OCI-LY7 (cell line): ENCODE measurements around the gene KLHL21.

Source experiments
- EZH2phosphoT487 ChIP-seq: fragments of 200-600 bp; sonication (generic); IDR thresholded peaks from 2 replicates; pipeline ENCODE4 v1.6.1; 2018; ENCODE audit warnings: low read depth, borderline replicate concordance, mild to moderate bottlenecking, mixed run types, antibody characterized with exemption, low read length, moderate library complexity, mixed read lengths
- TF ChIP-seq, protein P1 (sequence below): fragments of 200-600 bp; sonication (generic); conservative IDR thresholded peaks from 2 replicates; pipeline ENCODE4 v1.5.1; 2014; ENCODE audit warnings: mild to moderate bottlenecking, antibody characterized with exemption, low read length, moderate library complexity, mixed read lengths

DNA sequence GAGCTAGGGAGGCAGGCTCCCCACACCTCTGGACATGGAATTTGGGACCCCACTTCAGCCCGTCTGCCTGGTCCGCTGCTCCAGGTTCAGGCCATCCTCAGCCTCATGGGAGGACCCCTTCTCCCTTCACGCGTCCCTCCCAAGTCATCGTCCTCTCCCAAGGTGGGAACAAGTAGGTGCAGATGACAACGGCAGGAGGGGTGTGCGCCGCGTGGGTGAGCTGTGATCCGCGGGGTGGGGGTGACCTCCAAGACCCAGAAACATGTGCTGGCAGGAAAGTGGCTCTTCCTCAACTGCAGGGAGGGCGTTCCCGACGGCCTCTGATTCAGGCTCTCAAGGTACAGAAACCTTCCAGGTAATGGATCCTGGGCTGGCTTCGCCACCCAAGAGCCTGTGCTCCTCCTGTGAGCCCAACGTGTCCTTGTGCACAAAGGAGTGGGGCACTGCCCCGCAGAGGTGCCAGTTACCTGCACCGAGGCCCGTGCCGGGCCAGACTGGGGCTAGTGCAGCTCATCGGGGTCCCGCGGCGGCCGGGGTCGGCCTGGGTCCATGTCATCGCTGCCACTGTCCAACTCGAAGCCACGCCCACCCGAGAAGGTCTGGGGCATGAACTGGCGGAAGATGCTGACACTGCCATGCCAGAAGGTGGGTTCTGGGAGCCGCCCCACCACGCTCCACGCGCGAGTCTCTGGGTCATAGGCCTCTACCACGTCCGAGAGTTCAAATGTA, 9.6 kb downstream of the KLHL21 start:
- TF ChIP-seq, protein P1, sequence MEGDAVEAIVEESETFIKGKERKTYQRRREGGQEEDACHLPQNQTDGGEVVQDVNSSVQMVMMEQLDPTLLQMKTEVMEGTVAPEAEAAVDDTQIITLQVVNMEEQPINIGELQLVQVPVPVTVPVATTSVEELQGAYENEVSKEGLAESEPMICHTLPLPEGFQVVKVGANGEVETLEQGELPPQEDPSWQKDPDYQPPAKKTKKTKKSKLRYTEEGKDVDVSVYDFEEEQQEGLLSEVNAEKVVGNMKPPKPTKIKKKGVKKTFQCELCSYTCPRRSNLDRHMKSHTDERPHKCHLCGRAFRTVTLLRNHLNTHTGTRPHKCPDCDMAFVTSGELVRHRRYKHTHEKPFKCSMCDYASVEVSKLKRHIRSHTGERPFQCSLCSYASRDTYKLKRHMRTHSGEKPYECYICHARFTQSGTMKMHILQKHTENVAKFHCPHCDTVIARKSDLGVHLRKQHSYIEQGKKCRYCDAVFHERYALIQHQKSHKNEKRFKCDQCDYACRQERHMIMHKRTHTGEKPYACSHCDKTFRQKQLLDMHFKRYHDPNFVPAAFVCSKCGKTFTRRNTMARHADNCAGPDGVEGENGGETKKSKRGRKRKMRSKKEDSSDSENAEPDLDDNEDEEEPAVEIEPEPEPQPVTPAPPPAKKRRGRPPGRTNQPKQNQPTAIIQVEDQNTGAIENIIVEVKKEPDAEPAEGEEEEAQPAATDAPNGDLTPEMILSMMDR: no peak
- no peak for TF ChIP-seq EZH2phosphoT487
